ENCODE results near the gene NDOR1.

NDOR1 gene

DNA sequence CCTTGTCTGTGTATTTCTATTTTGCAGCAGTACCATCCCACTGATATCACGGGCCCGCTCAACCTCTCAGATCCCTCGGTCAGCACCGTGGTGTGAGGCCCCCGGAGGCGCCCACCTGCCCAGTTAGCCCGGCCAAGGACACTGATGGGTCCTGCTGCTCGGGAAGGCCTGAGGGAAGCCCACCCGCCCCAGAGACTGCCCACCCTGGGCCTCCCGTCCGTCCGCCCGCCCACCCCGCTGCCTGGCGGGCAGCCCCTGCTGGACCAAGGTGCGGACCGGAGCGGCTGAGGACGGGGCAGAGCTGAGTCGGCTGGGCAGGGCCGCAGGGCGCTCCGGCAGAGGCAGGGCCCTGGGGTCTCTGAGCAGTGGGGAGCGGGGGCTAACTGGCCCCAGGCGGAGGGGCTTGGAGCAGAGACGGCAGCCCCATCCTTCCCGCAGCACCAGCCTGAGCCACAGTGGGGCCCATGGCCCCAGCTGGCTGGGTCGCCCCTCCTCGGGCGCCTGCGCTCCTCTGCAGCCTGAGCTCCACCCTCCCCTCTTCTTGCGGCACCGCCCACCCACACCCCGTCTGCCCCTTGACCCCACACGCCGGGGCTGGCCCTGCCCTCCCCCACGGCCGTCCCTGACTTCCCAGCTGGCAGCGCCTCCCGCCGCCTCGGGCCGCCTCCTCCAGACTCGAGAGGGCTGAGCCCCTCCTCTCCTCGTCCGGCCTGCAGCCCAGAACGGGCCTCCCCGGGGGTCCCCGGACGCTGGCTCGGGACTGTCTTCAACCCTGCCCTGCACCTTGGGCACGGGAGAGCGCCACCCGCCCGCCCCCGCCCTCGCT, 37.5 kb upstream of the NDOR1 start:
- no peak for DNase-seq (ENCODE audit: low read depth in 3 of 3)

DNA sequence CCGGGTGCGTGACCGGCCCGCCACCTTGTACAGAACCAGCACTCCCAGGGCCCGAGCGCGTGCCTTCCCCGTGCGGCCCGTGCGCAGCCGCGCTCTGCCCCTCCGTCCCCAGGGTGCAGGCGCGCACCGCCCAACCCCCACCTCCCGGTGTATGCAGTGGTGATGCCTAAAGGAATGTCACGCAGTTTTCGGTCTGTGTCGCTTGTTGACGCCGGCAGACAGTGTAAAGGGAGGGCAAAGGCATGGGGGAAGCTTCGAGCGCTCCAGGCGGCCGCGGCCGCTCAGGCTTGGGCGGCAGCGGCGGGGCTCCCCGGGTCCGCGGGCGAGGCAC, 37.0 kb upstream of the NDOR1 start:
- no peak for DNase-seq (ENCODE audit: low read depth in 3 of 3)

DNA sequence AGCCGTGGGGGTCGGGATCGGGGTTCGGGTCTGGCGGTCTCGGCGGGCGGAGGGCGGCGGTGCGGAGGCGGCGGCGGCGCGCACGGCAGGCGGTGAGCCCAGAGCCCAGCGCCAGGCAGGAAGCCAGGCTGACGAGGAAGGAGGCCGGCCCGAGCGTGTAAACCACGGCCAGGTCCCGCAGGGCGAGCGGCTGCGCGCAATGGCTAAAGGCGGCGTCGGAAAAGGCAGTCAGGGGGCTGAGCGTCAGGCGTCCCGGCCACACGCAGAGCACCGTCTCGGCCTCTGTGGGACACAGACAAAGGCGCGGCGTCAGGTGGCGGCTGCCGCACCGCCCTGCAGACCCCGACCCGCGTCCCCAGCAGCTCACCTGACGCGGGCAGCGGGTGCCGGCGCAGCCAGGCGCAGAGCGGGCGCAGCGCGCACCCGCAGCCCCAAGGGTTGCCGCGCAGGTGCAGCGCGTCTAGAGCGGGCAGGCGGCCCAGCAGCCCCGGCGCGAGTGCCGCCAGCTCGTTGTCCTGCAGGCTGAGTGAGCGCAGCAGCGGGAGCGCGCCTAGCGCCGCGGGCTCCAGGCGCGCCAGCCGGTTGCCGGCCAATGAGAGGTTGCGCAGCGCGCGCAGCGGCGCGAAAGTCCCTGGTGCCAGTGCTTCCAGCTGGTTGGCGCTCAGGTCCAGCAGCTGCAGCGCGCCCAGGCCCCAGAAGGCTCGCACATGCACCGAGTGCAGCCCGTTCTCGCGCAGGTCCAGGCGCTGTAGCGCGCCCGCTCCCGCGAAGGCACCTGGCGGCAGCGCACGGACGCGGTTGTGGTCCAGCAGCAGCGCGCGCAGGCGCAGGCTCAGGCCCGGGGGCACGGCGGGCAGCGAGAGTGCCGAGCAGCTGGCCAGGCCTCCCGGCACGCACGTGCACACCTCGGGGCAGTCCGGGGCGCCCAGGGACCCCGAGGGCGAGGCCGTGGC, 36.3 kb upstream of the NDOR1 start:
- DNase-seq (ENCODE audit: low read depth in 3 of 3) = no peak

DNA sequence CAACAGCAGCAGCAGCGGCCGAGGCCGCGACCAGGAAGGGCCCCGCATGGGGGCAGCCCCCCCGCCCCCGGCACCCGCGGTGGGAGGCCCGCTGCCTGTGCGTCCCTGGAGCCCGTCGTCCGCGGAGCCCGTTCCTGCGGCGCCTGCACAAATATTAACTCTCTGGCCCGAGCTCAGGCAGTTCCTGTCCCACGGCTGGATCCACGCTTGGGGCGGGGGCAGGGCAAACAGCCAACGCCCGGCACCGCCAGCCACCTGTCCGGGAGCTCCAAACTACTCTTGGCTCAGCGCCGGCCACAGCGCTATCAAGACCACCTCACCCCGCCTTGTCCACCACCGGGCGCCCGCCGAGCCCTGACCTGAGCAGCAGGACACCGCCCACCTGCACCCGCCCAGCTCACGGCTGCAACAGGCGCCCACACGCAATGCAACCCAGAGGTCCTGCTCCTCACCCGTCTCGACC, 35.6 kb upstream of the NDOR1 start, which contains the start of gene LRRC26:
TSS of gene LRRC26 (minus strand) at position 156 of the 463 bp plus-strand sequence. CDS start at position 48, 108 bp downstream.
- DNase-seq (ENCODE audit: low read depth in 3 of 3) = no peak

DNA sequence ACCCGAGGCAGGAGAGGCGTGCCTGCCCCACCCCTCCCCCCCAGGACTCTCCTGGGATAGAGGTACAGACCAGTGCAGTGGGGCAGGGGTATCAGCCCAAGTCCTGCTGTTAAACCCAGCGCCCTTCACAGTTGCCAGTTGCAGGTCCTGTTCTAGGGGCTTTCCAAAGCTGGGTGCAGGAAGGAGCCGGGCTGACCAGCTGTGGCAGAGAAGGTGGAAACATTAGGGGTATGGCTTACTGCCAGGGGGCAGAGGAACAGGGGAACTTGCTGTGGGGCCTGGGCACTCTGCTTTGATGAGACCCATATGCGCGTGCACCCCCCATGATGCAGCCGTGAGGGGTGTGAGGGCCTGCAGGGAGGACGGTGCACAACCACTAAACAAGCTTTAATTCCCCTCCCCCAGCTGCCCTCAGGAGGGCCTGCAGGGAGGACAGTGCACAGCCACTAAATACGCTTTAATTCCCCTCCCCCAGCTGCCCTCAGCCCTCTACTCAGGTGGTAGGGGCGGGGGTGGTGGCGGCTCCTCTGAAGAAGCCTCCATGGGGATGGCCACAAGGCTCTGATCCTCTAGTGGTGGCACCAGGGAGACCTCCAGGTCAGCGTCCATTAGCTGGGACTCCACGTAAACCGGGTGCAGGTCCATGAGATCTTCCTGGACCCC, 34.9 kb upstream of the NDOR1 start:
- no peak for DNase-seq (ENCODE audit: low read depth in 3 of 3)

DNA sequence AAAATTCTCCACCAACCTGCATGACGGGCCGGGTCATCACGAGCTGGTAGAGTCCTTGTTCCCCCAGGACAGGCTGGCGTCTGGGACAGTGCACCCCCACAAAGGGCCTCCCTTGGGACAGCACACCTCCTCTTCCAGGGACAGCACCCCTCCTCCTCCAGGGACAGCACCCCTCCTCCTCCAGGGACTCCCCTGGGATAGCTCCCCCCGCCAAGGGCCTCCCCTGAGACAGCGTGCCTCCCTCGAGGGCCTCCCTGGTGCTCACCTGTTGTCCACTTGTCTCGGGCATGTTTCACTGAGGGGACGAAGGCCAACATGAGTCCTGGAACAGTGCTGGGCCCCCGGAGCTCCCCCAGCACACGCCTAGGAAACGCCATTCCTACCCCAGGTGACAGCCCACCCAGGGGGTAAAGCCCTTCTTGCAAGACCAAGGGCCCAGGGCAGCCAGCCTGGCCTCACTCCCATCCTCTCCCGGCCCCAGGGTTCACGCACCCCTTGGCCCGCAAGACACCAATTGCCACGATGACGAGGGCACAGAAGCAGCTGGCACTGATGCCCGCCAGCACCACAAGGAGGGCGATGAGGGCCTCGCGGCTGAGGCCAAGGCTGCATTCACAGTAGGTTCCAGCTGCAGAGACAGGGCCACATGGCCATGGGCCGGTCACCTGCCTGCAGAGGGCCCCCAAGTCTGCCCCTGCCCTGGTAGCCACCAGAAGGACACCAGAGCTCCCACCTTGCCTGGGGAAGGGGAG, 34.2 kb upstream of the NDOR1 start:
- DNase-seq (ENCODE audit: low read depth in 3 of 3) = no peak

DNA sequence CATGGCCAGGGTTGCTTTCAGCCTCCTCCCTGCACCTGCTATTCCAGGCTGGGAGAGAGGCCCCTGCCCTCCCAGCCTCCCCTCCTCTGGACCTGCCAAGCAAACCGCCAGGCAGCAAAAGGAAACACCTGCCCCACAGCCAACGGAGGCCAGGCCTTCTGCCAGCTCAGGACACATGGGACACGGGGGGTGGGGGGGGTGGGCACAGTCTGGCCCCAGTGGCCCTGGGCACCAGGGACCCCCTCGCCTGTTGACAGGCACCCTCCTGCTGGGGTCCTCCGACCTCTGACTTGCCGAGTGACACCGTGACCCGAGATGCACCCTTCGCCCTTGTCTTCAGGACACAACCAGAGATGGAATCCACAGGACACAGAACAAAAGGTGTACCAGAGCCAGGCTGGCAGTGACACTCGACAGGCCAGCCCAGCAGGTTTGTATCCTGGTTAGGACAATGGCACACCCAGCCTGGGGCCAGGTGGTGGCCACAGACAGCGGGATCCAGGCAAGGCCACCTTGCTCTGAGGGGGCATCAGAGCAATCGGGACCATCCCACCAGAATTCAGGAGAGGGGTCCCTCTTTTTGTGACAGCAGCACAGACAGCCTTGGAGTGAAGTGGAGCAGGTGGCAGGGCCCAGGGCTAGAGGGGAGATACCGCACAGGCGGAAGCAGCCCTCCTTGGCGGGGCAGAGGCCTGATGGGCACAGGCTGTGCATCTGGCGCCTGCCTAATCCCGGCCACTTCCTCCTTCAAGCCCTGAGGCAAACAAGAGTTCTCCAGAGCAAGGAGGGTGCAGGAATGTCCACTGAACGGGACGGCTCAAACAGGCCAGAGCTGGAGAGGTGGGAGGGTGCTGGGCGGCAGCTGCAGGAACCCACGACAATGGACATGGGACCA, 32.4 kb upstream of the NDOR1 start:
- no peak for DNase-seq (ENCODE audit: low read depth in 3 of 3)

DNA sequence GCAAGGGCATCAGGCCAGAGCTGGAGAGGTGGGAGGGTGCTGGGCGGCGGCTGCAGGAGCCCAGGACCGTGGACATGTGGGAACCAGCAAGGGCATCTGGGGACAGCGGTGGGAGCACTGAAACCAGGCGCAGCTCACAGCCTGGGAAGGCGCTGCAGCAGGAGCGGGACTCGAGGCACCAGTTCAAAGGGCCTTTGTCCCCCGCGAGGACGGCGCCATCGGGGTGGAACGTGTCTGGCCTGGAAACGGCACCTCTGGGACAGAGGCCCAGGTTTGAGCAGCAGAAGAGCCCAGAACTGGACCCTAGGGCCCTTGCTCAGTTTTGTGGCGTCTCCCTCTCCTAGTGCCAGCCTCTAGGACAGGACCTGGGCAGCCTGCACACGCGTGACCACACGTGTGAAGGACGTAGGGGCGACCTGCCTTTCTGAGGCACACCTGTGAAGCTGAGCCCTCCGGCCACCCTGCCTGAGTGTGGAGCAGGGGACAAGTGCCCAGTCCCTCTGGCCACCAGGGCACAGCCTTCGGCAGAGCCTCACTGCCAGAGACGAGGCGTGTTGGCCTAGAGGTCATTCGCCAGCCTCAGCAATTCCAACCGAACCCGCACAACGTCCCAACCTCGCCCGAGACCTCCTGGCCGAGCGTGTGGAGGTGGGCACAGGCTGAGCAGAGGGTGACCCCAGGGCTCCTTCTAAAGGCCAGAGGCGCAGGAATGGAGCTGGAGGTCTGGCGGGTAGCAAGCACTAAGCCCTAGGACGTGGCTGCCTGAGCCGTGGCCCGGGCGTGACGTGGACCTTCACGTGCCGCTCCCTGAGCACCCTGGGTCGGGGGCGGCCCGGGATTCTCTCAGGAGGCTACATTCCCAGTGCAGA, 31.5 kb upstream of the NDOR1 start:
- no peak for DNase-seq (ENCODE audit: low read depth in 3 of 3)

DNA sequence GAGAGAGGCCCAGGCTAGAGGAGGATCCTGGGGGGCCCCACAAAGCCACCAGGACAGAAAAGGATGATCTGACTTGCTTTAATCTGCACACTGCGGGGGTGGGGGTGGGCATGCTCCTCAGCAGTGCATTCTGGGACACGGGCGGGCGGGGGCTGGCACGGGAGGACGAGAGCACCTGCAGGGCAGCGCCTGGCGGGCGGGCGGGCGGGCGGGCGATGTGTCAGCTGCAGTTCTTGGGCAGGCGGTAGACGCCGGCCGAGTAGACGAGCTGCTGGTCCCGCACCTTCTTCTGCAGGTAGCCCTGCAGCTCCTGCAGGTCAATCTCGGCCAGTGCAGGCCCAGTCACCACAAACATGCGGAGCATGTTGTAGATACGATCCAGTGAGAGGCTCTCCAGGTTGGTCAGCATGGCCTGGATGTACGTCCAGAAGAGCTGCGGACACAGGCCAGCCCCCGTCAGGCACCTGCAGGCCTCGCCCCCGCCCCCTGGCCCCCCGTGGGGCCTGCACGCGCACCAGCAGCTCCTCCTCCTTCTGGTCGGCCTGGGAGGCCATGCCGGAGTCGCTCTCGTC, 30.7 kb upstream of the NDOR1 start:
- DNase-seq (ENCODE audit: low read depth in 3 of 3) = no peak

DNA sequence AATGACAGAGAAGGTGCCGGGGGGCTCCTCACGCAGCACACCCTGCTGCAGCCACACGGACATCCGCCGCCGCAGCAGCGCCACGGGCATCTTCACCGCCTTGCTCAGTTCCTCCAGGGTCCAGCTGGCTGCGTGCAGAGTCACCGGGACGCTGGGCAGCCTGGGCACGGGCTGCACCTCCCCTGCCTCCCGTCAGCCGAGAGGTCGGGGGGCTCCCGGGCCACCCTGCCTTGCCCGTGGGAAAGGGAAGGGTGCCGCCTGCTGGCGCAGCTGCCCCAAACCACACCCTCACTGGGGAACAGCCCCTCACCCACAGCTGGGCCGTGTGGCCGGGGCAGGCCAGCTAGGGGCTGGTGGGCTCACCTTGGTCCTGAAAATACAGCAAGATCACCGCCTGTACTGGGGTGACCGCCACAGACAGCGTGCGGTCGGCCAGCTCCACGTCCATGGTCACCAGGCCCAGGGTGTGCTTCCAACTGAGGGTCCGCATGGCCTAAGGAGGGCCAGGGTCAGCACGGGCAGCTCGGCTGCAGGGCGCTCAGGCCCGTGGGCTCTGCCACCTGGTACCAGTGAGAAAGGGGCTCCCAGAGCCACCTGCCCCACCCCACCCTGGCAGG, 30.0 kb upstream of the NDOR1 start:
- no peak for DNase-seq (ENCODE audit: low read depth in 3 of 3)

DNA sequence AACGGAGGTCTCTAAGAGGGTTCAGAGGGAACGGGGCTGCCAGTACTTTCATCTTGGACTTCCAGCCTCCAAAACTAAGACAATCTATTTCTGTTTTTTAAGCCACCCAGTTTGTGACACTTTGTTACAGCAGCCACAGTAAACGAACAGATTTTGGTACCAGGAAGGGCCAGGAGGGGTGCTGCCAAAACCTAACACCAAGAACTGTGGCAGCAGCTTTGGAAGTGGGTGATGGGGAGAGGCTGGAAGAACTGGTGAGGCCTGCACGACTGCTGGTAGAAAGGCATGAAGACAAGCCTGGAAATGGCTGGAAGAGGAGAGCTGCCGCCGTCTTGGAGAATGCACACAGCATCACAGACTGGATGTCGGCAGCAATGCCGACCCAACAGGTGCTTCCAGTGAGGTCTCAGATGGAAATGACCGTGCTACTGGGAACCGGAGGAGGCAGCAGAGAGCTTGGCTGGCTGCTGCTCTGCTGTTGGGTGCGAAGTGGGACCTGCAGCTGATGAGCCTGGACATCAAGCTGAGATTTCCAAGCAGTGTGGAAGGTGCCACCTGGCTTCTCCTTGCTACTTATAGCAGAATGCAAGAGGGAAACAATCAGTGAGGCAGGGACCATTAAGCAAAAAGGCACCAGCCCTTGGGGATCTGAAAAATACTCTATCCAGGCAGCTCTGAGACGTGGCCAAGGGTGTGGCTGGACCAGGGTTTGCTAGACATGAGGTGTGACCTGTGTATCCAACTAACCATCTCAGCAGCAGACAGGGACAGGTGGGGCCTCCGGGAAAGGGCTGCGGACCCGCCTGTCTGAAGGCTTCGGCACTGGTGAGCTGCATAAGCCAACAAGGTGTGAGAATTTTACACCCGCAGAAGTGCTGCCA, 29.0 kb upstream of the NDOR1 start:
- DNase-seq (ENCODE audit: low read depth in 3 of 3) = no peak

DNA sequence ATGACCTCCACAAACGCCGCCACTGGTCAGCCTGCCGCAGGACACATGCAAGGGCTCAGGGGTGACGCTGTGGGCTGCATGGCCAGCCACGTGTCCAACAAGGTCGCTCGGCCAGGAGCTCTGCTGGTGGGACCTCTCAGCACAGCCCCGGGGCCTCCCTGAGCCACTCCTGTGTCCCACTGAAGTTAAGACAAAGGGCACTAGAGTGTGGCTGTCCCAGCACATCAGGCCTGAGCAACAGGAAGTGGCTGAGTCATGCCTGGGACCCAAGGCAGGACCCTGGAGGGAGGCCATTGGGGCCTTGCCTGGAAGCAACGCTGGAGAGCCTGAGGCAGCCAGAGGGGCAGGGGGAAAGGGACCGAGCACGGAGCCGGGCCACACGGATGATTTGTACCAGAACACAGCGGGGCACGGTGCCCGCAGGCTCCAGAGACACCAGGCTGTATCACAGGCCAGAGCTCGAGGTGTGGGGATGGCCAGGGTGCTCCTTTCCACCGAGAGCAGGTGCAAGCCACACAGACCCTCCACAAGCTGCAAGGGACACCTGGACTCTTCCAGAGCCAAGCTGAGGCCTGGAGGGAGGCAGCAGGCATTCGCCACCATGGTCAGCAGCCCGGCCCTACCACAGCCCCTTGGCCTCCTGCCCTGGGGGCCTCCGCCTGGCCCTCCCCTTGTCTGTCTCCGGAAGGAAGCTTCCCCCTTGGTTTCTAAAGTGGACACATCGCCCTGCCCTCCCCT, 27.1 kb upstream of the NDOR1 start:
- no peak for DNase-seq (ENCODE audit: low read depth in 3 of 3)

DNA sequence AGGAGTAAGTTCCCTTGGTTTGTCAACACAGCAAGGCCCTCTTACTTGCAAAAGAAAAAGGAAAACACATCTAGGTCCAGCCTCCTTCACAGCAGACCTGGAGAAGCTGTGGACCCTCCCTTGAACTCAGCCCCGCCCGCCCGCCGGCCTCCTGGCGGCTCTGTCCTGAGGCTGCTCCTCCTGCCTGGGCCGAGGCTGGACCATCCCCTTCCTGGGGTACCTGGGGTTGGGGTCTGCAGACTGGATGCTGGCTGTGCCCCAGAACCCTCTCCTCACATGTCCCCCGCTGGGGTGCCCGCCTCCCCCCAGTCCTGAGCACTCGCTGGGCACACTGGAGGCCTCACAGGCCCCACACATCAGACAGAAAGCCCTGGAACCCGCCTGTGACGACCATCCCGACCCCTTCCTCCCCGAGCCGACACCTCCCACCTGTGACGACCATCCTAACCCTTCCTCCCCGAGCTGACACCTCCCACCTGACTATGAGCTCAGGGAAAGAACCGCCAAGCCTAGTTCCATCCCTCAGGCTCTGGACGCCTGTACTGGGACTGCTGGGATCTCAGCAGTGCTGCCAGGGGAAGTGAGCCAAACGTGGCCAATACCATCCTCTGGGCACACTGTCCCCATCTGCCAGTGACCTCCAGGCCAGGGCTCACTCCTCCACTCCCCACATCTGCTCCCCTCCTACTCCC, 26.4 kb upstream of the NDOR1 start:
- no peak for DNase-seq (ENCODE audit: low read depth in 3 of 3)

DNA sequence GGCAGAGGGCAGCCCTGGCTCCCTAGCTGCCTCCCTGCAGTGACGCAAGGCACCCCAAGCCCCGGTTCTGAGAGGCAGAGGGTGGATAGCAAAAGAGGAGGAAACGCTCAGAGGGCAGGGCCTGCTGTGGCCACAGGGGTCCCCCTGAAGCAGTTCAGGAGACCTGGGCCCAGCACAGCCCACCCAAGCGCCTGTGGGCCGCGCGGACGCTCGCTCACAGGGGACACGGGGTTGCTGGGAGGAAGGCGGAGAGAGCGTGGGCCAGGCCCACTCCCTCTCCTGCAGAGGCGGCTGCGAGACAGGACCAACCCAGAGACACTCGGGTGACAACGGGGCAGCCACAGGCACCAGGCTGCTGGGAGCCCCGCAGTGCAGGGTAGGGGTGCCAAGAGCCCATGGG, 25.7 kb upstream of the NDOR1 start:
- no peak for DNase-seq (ENCODE audit: low read depth in 3 of 3)

DNA sequence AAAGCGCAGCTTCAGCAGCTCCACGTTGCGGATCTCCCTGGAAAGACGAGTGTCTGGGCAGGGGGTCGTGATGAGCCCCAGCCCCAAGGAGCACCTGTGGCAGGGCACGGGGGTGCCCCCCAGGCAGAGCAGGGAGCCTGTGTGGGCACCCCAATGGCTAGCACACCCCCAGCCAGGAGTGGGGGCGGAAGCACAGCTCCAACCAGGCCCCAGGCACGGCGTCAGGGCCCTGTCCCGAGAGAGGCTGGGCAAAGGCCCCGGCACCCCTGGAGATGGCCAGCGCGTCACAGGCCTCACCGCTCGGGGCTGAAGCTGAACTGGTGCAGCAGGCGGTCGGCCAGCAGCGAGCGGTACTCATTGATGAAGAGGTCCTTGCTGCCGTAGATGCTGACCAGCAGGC, 25.0 kb upstream of the NDOR1 start:
- no peak for DNase-seq (ENCODE audit: low read depth in 3 of 3)

DNA sequence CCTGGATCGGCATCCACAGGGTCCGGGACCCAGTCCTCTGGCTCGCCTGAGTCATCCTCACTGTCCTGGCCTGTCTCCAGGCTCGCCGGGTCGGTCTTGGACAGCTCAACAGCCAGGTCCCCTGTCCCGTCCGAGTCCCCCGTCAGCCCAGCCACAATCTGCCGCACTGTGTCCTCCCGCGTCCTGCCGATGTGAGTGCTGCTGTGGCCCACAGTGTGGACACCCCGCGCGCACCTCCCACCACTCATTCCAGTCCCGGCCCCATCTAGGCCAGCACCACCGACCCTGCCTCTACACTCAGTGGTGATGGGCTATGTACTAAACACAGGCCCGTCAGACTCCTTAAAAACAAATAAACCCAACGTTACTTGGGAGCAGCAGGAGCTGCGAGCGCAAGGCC, 23.8 kb upstream of the NDOR1 start:
- no peak for DNase-seq (ENCODE audit: low read depth in 3 of 3)

Data from stimulated activated CD4-positive, alpha-beta T cell treated with anti-CD3 and anti-CD28 coated beads, TNF-alpha, amount 100 ng/mL, for 4 hours (primary cell).